B cell (primary cell): Measurements from ENCODE around the gene ZMIZ1. TPM values are rescaled to one million over a fixed set of nuclear protein-coding genes. Genes with fewer than 3 reads are reported as not detected.
A peak's percentile ranks its signal among the peaks of the same experiment; 100 is the strongest.

ENCODE experiments used
- ATAC-seq: fragments of 200-7000 bp; cut with Tn5 transposase; one replicate; pipeline ENCODE4 v1.10.0; 2021; ENCODE audit warnings: low read depth, mild to moderate bottlenecking, moderate number of reproducible peaks, moderate library complexity
- CTCF ChIA-PET: fragments of 350-600 bp; sonication (Branson Sonifier 250); formaldehyde crosslinking; loops from one replicate; lab custom pipeline; 2021; ENCODE audit warnings: antibody characterized with exemption, inconsistent platforms; lab: Charles Lee
- POLR2A ChIA-PET: fragments of 350-600 bp; sonication (Branson Sonifier 250); formaldehyde crosslinking; loops from one replicate; lab custom pipeline; 2021; ENCODE audit warnings: antibody characterized with exemption; lab: Charles Lee
- DNase-seq: peaks from one replicate; pipeline ENCODE4 v3.0.0; 2013
- H2AFZ ChIP-seq: 2 replicates; pipeline ENCODE4 v1.6.1; 2012; ENCODE audit warnings: mild to moderate bottlenecking, low read depth, low read length; ENCODE audit not compliant: insufficient read depth, poor library complexity, severe bottlenecking
- H3K27ac ChIP-seq, 2 donors: 1 replicate in 1 of 2; 2 replicates in 1 of 2; pipeline ENCODE4 v1.5.1; 2012 to 2013; ENCODE audit warnings: low read length in 2 of 2, mild to moderate bottlenecking in 2 of 2, moderate library complexity in 1 of 2
- H3K27me3 ChIP-seq, 4 experiments: fragments of 200-600 bp in 1 of 4; sonication (generic) in 1 of 4; replicated peaks in 1 of 4; 1 replicate in 2 of 4; 2 replicates in 2 of 4; pipeline versions ENCODE4 v1.6.1 to v1.7.0; 2013 to 2016; ENCODE audit warnings: low read length in 3 of 4, mild to moderate bottlenecking in 2 of 4, mixed read lengths in 1 of 4, moderate library complexity in 1 of 4; ENCODE audit not compliant: insufficient read depth in 4 of 4, control insufficient read depth in 3 of 4; ENCODE audit errors: control extremely low read depth in 1 of 4
- H3K36me3 ChIP-seq, 2 experiments: replicated peaks in 1 of 2; 1 replicate in 1 of 2; 2 replicates in 1 of 2; pipeline versions ENCODE4 v1.6.1 to v1.7.1; 2013; ENCODE audit warnings: low read length in 1 of 2; ENCODE audit not compliant: insufficient read depth in 2 of 2, control insufficient read depth in 1 of 2; ENCODE audit errors: control extremely low read depth in 1 of 2, extremely low read depth in 1 of 2
- H3K4me1 ChIP-seq, 2 donors: fragments of 200-600 bp in 1 of 2; sonication (generic) in 1 of 2; 1 replicate in 1 of 2; 2 replicates in 1 of 2; pipeline versions ENCODE4 v1.5.1 to v1.6.1; 2013 to 2017; ENCODE audit warnings: low read length in 2 of 2; ENCODE audit not compliant: control insufficient read depth in 2 of 2, insufficient read depth in 2 of 2
- H3K4me2 ChIP-seq: replicated peaks from 2 replicates; pipeline ENCODE3; 2012; ENCODE audit warnings: mild to moderate bottlenecking, low read depth, low read length; ENCODE audit not compliant: poor library complexity, severe bottlenecking
- H3K4me3 ChIP-seq, 5 experiments: fragments of 200-600 bp in 1 of 5; sonication (generic) in 1 of 5; 1 replicate in 3 of 5; 2 replicates in 2 of 5; pipeline versions ENCODE4 v1.5.1 to v1.7.0; 2011 to 2016; ENCODE audit warnings: low read length in 4 of 5, mild to moderate bottlenecking in 4 of 5, low read depth in 2 of 5, control low read depth in 1 of 5, moderate library complexity in 1 of 5; ENCODE audit not compliant: insufficient read depth in 1 of 5; ENCODE audit errors: control extremely low read depth in 1 of 5, extremely low read depth in 1 of 5
- H3K79me2 ChIP-seq: fragments of 200-600 bp; sonication (generic); one replicate; pipeline ENCODE4 v1.6.0; 2016; ENCODE audit warnings: low read length; ENCODE audit not compliant: control insufficient read depth, insufficient read depth
- H3K9ac ChIP-seq: fragments of 200-600 bp; sonication (generic); 2 replicates; pipeline ENCODE4 v1.6.1; 2017; ENCODE audit warnings: mild to moderate bottlenecking, low read length, moderate library complexity
- H3K9me3 ChIP-seq, 3 donors: one replicate each; pipeline versions ENCODE4 v1.6.1 to v1.7.1; 2013; ENCODE audit warnings: low read length in 2 of 3; ENCODE audit not compliant: control insufficient read depth in 2 of 3, insufficient read depth in 1 of 3; ENCODE audit errors: control extremely low read depth in 1 of 3
- H4K20me1 ChIP-seq: 2 replicates; pipeline ENCODE4 v1.6.0; 2012; ENCODE audit warnings: mild to moderate bottlenecking, low read length; ENCODE audit not compliant: insufficient read depth, control insufficient read depth, poor library complexity, severe bottlenecking
- H3K27ac Mint-ChIP-seq: one replicate; pipeline ENCODE4 v1.8.0; 2021; ENCODE audit warnings: mixed read lengths
- H3K27me3 Mint-ChIP-seq: one replicate; pipeline ENCODE4 v1.8.0; 2021; ENCODE audit warnings: mixed read lengths
- H3K4me1 Mint-ChIP-seq: one replicate; pipeline ENCODE4 v1.8.0; 2021; ENCODE audit warnings: mixed read lengths
- H3K4me3 Mint-ChIP-seq: one replicate; pipeline ENCODE4 v1.8.0; 2021; ENCODE audit warnings: mixed read lengths
- H3K9me3 Mint-ChIP-seq: one replicate; pipeline ENCODE4 v1.8.0; 2022; ENCODE audit warnings: mixed read lengths; ENCODE audit not compliant: insufficient read depth
- CTCF ChIP-seq: fragments of 200-600 bp; IDR thresholded peaks from one replicate; pipeline ENCODE4 v1.8.0; 2022; ENCODE audit warnings: antibody characterized with exemption, mild to moderate bottlenecking
- EZH2 ChIP-seq: IDR thresholded peaks from 2 replicates; pipeline ENCODE4 v1.6.1; 2012; ENCODE audit warnings: borderline replicate concordance, low read depth, mild to moderate bottlenecking, moderate library complexity, low read length; ENCODE audit not compliant: insufficient read depth, poor library complexity, severe bottlenecking
- WGBS: methylation state at CpG from one replicate; pipeline ENCODE4 v1.1.5; 2013; ENCODE audit warnings: missing lambda C conversion rate; ENCODE audit not compliant: insufficient coverage; 5-methylcytosine and 5-hydroxymethylcytosine counted together
- intact Hi-C: fragments of 100-400 bp; cut with micrococcal nuclease; formaldehyde crosslinking; loops from one replicate; pipeline ENCODE4 v1.10.0; 2022
- polyA plus RNA-seq: library from polyadenylated mRNA; depleted of rRNA; stranded (reverse); fragments of >200 nt; gene quantifications from 2 replicates; pipeline ENCODE4 v1.2.3, GENCODE V29; 2012
- total RNA-seq, 2 donors: library from RNA; stranded (reverse); fragments of 120-200 nt in 1 of 2; gene quantifications; 1 replicate in 1 of 2; 2 replicates in 1 of 2; pipeline versions ENCODE4 v1.2.3 to v1.2.4, GENCODE V29; 2013 to 2022

ZMIZ1 gene
- total and polyA plus RNA-seq, 2 donors (not counting 1 experiment from before 2014, with no cell fraction given) = 14.3 to 64.9 TPM

GRCh38 chr10:79084972-79085597, 16.3 kb downstream of the ZMIZ1 start:
- ATAC-seq (peak; percentile 85), DNase-seq (peak; percentile 82)
- peaks cover 35% of the 10 kb centered on the region for H3K27me3 Mint-ChIP-seq
- H3K9me3 ChIP-seq = peaks cover 0 to 2% (median 0%) of the 10 kb centered on the region in 3 donors
- peak overlapping the region; percentile 63 for H3K27ac Mint-ChIP-seq
- peaks cover 0 to 32% (median 15%) of the 10 kb centered on the region in 4 experiments for H3K27me3 ChIP-seq
- H3K4me2 ChIP-seq = peak overlapping the region; percentile 77
- no peak for TF ChIP-seq EZH2
- no peak for TF ChIP-seq CTCF
- ChIA-PET POLR2A (no interaction called here), CTCF (no interaction called here)
- H3K79me2 ChIP-seq = no peaks in the 10 kb centered on the region
- no peak overlapping the region for H2AFZ ChIP-seq
- H4K20me1 ChIP-seq = no peaks in the 10 kb centered on the region
- H3K27ac ChIP-seq = no peak overlapping the region
- peak overlapping the region; percentile 22 for H3K9ac ChIP-seq
- no peaks in the 10 kb centered on the region for H3K9me3 Mint-ChIP-seq
- 22% methylated on average over 14 of the region's 14 CpGs for WGBS
- peaks cover 42% of the 10 kb centered on the region for H3K4me1 Mint-ChIP-seq
- intact Hi-C loops = loop anchor here (1.0 to 2.0 kb wide), 2 partner anchors 13 to 16 kb away; partner anchors contain the start of gene ZMIZ1
- H3K4me1 ChIP-seq = peaks cover 34 to 47% of the 10 kb centered on the region in 2 donors
- H3K4me3 ChIP-seq = peak overlapping the region in 1 of 5 experiments; percentile 38
- H3K36me3 ChIP-seq = no peaks in the 10 kb centered on the region
- H3K4me3 Mint-ChIP-seq = peak overlapping the region; percentile 87

- ATAC-seq (no peak), DNase-seq (no peak)
- H3K9ac ChIP-seq = no peak overlapping the region
- no peaks in the 10 kb centered on the region for H3K36me3 ChIP-seq
- H3K27ac ChIP-seq = no peak overlapping the region
- H3K4me1 Mint-ChIP-seq = peaks cover 44% of the 10 kb centered on the region
- H3K27ac Mint-ChIP-seq = no peak overlapping the region
- intact Hi-C loops = no loop called here
- POLR2A ChIA-PET = no interaction called here
- H3K4me2 ChIP-seq = no peak overlapping the region
- H4K20me1 ChIP-seq = no peaks in the 10 kb centered on the region
- H3K9me3 ChIP-seq = peaks cover 0 to 2% (median 0%) of the 10 kb centered on the region in 3 donors
- peaks cover 39 to 47% of the 10 kb centered on the region in 2 donors for H3K4me1 ChIP-seq
- peaks cover 0 to 37% (median 13%) of the 10 kb centered on the region in 4 experiments for H3K27me3 ChIP-seq
- TF ChIP-seq EZH2 (no peak), CTCF (no peak)
- no peak overlapping the region for H3K4me3 Mint-ChIP-seq
- no peak overlapping the region for H3K4me3 ChIP-seq
- no peaks in the 10 kb centered on the region for H3K79me2 ChIP-seq
- no CpG with 5 or more reads among the region's 2 CpGs for WGBS
- CTCF ChIA-PET = no interaction called here
- peaks cover 33% of the 10 kb centered on the region for H3K27me3 Mint-ChIP-seq
- no peak overlapping the region for H2AFZ ChIP-seq
- H3K9me3 Mint-ChIP-seq = no peaks in the 10 kb centered on the region
Measured at GRCh38 chr10:79086822-79087221, 18.1 kb downstream of the ZMIZ1 start.
